DND-41 (cell line): ENCODE data around the gene PDE4B.

Experiments used
- ATAC-seq: fragments of 200-7000 bp; cut with Tn5 transposase; 3 replicates; pipeline ENCODE4 v1.9.1; 2021; ENCODE audit warnings: low read depth; ENCODE audit not compliant: insufficient read depth
- DNase-seq: peaks from one replicate; pipeline ENCODE4 v3.0.0-alpha.2; 2020
- H2AFZ ChIP-seq: 2 replicates; pipeline ENCODE4 v1.6.0; 2012; ENCODE audit warnings: low read depth, low read length
- H3K27ac ChIP-seq: 2 replicates; pipeline ENCODE4 v1.5.1; 2012; ENCODE audit warnings: low read length, inconsistent platforms
- H3K27me3 ChIP-seq: fragments of 200-600 bp; sonication (generic); 2 replicates; pipeline ENCODE4 v1.6.0; 2012; ENCODE audit warnings: low read length, mild to moderate bottlenecking, inconsistent platforms; ENCODE audit not compliant: insufficient read depth, poor library complexity
- H3K36me3 ChIP-seq: 2 replicates; pipeline ENCODE4 v1.5.1; 2012; ENCODE audit warnings: low read length, inconsistent platforms; ENCODE audit not compliant: insufficient read depth
- H3K4me1 ChIP-seq: 2 replicates; pipeline ENCODE4 v1.5.1; 2012; ENCODE audit warnings: mild to moderate bottlenecking, low read length; ENCODE audit not compliant: insufficient read depth
- H3K4me2 ChIP-seq: 2 replicates; pipeline ENCODE4 v1.6.0; 2012; ENCODE audit warnings: mild to moderate bottlenecking, moderate library complexity, low read length, inconsistent platforms; ENCODE audit not compliant: insufficient read depth
- H3K4me3 ChIP-seq, 2 experiments: fragments of 200-600 bp in 1 of 2; shearing (Covaris generic) in 1 of 2; 2 replicates each; pipeline ENCODE4 v1.5.1; 2012 to 2016; ENCODE audit warnings: inconsistent platforms in 2 of 2, low read length in 2 of 2, mild to moderate bottlenecking in 2 of 2, low read depth in 1 of 2, moderate library complexity in 1 of 2
- H3K79me2 ChIP-seq: 2 replicates; pipeline ENCODE4 v1.6.0; 2012; ENCODE audit warnings: low read length, inconsistent platforms; ENCODE audit not compliant: insufficient read depth
- H3K9ac ChIP-seq: 2 replicates; pipeline ENCODE4 v1.6.0; 2012; ENCODE audit warnings: low read depth, mild to moderate bottlenecking, inconsistent platforms, low read length, moderate library complexity
- H3K9me3 ChIP-seq: 2 replicates; pipeline ENCODE4 v1.5.1; 2012; ENCODE audit warnings: low read length, moderate library complexity, mild to moderate bottlenecking, inconsistent platforms; ENCODE audit not compliant: insufficient read depth, severe bottlenecking
- H4K20me1 ChIP-seq: 2 replicates; pipeline ENCODE4 v1.6.0; 2012; ENCODE audit warnings: low read length; ENCODE audit not compliant: insufficient read depth
- EZH2 ChIP-seq: IDR thresholded peaks from 3 replicates; pipeline ENCODE4 v1.6.1; 2012; ENCODE audit warnings: borderline replicate concordance, low read depth, mild to moderate bottlenecking, moderate library complexity, low read length, inconsistent platforms; ENCODE audit not compliant: severe bottlenecking
- TF ChIP-seq, protein P1 (sequence below): IDR thresholded peaks from 2 replicates; pipeline ENCODE4 v1.5.1; 2012; ENCODE audit warnings: borderline replicate concordance, low read length, moderate library complexity, mild to moderate bottlenecking; ENCODE audit not compliant: poor library complexity, severe bottlenecking; ENCODE audit errors: extremely low read depth

The PDE4B gene

DNA sequence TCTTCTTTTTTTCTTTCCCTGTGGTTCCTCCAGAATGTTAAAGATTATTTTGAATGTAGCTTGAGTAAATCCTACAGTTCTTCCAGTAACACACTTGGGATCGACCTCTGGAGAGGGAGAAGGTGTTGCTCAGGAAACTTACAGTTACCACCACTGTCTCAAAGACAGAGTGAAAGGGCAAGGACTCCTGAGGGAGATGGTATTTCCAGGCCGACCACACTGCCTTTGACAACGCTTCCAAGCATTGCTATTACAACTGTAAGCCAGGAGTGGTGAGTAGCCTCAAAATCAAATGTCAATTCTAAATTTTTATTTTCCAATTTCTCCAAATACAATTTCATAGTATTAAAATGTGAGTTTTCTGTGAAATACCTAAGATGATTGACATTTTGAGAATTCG lies 125.9 kb downstream of the PDE4B start:
- Histone ChIP-seq H3K9me3 (no peaks in the 10 kb centered on the region), H3K4me1 (no peaks in the 10 kb centered on the region), H4K20me1 (no peaks in the 10 kb centered on the region), H3K27ac (no peak overlapping the region), H3K79me2 (no peaks in the 10 kb centered on the region), H3K9ac (no peak overlapping the region), H3K36me3 (no peaks in the 10 kb centered on the region), H3K4me3 (no peak overlapping the region), H2AFZ (no peak overlapping the region), H3K27me3 (no peaks in the 10 kb centered on the region), H3K4me2 (no peak overlapping the region)
- DNase-seq (no peak), ATAC-seq (no peak)
- TF ChIP-seq EZH2: no peak
- TF ChIP-seq, protein P1, sequence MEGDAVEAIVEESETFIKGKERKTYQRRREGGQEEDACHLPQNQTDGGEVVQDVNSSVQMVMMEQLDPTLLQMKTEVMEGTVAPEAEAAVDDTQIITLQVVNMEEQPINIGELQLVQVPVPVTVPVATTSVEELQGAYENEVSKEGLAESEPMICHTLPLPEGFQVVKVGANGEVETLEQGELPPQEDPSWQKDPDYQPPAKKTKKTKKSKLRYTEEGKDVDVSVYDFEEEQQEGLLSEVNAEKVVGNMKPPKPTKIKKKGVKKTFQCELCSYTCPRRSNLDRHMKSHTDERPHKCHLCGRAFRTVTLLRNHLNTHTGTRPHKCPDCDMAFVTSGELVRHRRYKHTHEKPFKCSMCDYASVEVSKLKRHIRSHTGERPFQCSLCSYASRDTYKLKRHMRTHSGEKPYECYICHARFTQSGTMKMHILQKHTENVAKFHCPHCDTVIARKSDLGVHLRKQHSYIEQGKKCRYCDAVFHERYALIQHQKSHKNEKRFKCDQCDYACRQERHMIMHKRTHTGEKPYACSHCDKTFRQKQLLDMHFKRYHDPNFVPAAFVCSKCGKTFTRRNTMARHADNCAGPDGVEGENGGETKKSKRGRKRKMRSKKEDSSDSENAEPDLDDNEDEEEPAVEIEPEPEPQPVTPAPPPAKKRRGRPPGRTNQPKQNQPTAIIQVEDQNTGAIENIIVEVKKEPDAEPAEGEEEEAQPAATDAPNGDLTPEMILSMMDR: no peak

DNA sequence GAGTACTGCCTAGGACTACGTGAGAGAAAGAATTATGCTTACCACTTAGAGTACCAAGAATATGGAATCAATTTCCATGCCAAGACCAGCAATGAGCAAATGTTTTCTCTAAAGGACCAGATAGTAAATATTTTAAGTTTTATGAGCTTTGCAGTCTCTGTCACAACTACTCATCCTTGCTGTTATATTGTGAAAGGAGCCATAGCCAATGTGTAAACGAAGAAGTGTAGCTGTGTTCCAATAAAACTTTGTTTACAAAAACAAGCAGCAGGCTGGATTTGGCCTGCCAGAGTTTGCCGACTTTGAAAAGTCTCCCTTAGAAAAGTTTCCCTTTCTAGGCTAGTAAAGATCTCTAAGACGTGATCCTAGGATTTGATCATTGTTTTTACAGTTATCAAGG lies 128.8 kb downstream of the PDE4B start:
- Histone ChIP-seq H3K4me2 (no peak overlapping the region), H3K9ac (no peak overlapping the region), H3K27ac (no peak overlapping the region), H3K27me3 (no peaks in the 10 kb centered on the region), H2AFZ (no peak overlapping the region), H3K79me2 (no peaks in the 10 kb centered on the region), H3K36me3 (no peaks in the 10 kb centered on the region), H3K4me3 (no peak overlapping the region), H4K20me1 (no peaks in the 10 kb centered on the region), H3K4me1 (no peaks in the 10 kb centered on the region), H3K9me3 (no peaks in the 10 kb centered on the region)
- DNase-seq (no peak), ATAC-seq (no peak)
- TF ChIP-seq, protein P1: no peak
- no peak for TF ChIP-seq EZH2

DNA sequence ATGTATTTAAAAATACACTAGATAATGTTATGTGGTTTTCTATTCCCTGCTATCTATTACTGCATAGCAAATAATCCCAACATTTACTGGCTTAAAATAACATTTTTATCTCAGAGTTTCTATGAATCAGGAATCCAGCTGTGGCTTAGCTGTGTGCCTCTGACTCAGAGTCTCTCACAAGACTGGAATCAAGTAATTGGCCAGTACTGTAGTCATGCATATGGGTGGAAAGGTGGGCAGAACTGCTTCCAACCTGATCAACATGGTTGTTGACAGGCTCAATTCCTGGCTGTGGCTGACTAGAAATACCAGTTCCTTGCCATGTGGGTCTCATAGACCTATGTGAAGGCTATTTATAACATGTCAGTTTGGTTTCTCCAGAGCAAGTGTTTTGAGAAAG lies 131.8 kb downstream of the PDE4B start:
- H3K4me1 ChIP-seq: no peaks in the 10 kb centered on the region
- TF ChIP-seq, protein P1: no peak
- TF ChIP-seq EZH2: no peak
- DNase-seq (no peak), ATAC-seq (no peak)
- no peaks in the 10 kb centered on the region for H4K20me1 ChIP-seq
- no peaks in the 10 kb centered on the region for H3K36me3 ChIP-seq
- H3K79me2 ChIP-seq: no peaks in the 10 kb centered on the region
- H3K9me3 ChIP-seq: no peaks in the 10 kb centered on the region
- no peak overlapping the region for H3K4me2 ChIP-seq
- no peak overlapping the region for H3K4me3 ChIP-seq
- no peak overlapping the region for H3K9ac ChIP-seq
- no peak overlapping the region for H2AFZ ChIP-seq
- no peak overlapping the region for H3K27ac ChIP-seq
- H3K27me3 ChIP-seq: no peaks in the 10 kb centered on the region

DNA sequence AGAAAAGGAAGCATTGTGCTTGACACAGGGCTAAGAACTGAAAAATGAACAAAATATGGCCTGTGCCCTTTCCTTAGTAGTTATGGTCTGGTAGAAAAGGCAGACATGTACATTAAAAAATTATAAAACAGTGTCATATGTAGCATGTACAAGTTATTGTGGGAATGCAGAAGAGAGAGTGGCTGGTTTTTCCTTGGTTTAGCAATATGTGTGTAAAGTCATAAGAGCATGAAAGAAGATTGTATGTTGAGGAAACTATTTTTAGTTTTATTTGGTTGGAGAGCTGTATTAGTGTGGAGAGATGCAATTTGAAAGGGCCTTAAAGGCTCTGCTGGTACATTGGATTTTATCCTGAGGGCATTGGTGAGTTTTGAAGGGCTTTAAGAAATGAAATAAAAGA lies 145.8 kb downstream of the PDE4B start:
- no peaks in the 10 kb centered on the region for H3K36me3 ChIP-seq
- no peak overlapping the region for H2AFZ ChIP-seq
- no peak for ATAC-seq
- no peaks in the 10 kb centered on the region for H3K9me3 ChIP-seq
- peaks cover 2% of the 10 kb centered on the region for H3K27me3 ChIP-seq
- no peak overlapping the region for H3K4me3 ChIP-seq
- H3K9ac ChIP-seq: no peak overlapping the region
- no peaks in the 10 kb centered on the region for H4K20me1 ChIP-seq
- no peak overlapping the region for H3K27ac ChIP-seq
- no peak overlapping the region for H3K4me2 ChIP-seq
- no peaks in the 10 kb centered on the region for H3K79me2 ChIP-seq
- no peak for DNase-seq
- no peak for TF ChIP-seq EZH2
- TF ChIP-seq, protein P1: no peak
- H3K4me1 ChIP-seq: no peaks in the 10 kb centered on the region
